GM19023 (cell line): ENCODE results near the gene CHI3L2.

Source experiments
- ATAC-seq: cut with Tn5 transposase; IDR thresholded peaks from one replicate; pipeline ENCODE4 v1.9.1; 2021; ENCODE audit warnings: mild to moderate bottlenecking, moderate library complexity; ENCODE audit not compliant: unreplicated experiment

CHI3L2 gene

DNA sequence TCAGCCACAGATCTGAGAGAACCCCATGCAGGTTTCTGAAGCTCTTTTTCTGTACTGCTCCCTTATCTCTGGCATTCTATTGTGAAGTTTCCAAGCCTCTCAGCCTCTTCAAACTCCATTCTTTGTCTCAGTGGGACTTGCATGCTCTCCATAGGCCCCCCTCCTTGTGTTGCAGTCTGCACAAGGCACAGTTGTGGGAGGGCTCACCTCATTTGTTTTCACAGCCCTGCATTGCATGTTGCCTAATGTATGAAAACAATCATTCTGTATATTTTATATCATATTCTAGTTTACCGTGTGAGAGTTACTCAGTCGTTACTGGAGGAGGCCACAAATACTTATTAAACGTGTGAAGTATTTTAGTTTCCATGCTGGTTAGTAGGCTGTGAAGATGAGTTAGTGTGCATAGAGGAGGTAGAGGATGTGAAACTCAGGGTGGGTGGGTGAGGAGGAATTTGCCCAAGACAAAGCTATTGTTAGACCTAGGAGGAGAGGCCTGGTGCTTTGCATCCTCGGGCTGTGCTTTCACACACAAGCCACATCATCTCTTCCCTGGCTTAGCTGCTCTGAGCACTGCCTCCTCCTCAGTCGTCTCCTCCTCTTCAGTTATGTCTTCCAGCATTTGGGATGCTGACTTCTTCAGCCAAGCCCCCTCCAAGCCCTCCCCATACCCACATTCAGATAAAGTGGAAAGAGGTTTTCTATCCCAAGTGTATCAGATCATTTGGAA lies 7.8 kb upstream of the CHI3L2 start:
- peak; percentile 26 for ATAC-seq

- ATAC-seq = no peak
These were observed 7.1 kb upstream of the CHI3L2 start for GRCh38 chr1:111220302-111220890.

DNA sequence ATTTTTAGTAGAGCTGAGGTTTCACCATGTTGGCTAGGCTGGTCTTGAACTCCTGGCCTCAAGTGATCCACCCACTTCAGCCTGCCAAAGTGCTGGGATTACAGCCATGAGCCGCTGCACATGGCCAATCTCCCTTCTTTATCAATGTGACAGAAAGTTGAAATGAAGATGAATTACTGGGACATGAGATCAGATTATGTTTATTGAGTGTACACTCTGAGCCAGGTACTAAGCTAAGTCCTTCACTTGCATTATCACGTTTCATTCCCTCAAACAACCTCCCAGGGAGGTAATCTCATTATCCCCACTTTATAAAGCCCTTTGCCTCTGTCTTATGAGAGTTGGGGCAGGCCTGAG lies 6.3 kb upstream of the CHI3L2 start:
- no peak for ATAC-seq

DNA sequence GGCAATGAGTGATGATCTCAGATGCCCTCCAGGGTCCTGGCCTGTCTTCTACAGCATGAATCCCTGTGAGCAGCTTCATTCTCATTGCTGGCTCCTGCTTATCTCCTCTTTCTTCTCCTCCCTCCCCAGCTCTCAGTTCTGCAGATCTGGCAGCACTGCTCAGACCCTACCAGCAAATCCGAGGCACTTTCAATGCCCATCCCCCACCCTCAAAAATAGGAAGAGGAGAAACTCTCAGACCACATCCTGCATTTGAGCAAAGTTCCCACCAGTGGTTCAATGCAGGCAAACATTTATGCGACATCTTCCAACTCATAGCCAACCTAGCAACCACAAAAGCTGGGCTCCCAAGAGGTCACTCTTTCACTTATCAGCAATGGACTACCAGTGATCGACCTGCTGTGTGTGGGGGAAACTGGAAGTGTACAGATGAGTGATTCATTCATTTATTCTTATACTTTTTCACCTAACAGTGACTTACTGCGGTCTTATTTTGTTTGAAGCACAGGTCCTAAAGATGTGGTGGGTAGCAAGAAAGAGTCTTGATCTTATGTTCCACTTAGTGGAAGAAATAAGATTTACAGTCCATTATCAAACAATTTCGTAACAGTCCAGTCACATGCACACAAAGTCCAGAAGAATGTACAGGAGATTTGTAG lies 5.8 kb upstream of the CHI3L2 start:
- peak; percentile 56 for ATAC-seq

DNA sequence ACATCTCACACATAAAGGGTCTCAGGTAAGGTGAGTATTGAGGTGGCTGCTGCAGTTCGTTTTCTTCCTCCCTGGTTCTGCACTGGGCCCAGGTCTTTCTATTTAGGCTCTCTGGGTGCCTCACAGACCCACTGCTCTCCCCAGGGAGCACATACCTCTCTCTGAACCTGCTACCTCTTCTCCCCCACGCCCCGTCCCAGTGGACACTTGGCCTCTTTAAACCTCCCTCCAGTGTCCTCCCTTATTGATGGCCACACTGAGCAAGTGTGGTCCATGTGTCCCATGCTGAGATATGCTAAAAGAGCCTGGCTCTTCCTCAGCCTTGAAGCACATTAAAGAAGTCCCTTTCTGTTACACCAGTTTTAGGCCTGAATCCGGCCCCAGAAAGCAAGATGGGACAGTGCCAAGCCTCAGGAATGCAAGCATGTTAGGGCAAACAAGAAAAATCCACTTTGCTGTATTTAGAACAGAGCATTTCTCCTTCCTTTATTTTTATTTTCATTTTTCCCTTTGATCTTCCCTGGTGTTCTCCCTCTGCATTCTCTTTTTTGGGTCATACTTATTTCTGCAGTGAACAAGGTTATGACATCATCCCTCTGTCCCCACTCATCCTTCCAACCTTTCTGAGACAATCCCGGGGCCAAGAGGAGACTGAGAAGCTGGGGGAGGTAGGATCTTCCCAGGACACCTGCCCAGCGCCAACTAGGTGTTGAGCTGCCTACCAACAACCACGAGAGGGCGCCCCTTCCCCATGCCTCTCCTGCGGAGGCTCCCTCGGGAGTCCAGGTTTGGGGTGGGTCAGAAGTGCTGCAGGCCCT lies 5.0 kb upstream of the CHI3L2 start:
- ATAC-seq = peak; percentile 38

DNA sequence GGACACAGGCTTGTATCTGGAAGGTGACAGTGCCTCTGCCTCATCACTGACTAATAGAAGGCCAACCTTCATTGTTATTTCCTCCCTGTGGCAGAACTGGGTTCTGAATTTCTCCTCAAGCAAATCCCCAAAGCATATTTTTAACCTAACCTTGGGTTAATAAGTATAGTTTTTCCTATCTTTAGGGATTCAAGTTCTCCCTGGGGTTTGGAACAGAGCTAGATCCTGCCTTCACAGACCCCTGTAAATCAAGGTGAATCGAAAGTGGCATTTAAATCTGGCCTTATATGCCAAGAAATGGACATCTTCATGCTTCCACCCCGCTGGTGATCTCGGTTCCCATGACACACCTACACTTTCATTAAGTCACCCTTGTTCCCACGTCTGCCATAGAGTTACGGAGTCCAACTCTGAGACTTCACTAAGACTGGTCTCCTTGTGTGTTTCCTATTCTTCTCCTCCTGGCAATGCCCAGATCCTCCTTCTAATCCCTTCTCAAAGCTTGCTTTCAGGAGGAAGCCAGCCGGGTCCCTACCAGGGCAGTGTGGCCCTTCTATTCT lies 4.3 kb upstream of the CHI3L2 start:
- no peak for ATAC-seq

DNA sequence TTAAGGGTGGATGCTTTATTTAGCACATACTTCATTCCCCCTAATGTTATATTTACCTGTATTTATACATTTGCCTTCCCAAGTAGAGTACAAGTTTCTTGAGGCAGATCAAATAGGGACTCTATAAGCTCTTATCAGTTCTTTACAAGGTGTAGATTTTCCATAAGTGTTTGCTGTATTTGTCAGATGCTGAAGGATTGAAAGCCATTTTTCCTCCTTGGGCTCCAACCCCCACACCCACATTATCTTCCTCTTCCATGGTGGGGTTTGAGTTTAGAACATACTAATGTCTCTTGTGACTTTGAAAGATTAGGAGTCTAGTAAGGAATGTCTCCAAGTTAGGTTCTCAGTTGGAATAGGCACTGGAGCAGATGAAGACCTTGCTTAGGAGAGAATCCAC lies 2.4 kb upstream of the CHI3L2 start:
- ATAC-seq = no peak

DNA sequence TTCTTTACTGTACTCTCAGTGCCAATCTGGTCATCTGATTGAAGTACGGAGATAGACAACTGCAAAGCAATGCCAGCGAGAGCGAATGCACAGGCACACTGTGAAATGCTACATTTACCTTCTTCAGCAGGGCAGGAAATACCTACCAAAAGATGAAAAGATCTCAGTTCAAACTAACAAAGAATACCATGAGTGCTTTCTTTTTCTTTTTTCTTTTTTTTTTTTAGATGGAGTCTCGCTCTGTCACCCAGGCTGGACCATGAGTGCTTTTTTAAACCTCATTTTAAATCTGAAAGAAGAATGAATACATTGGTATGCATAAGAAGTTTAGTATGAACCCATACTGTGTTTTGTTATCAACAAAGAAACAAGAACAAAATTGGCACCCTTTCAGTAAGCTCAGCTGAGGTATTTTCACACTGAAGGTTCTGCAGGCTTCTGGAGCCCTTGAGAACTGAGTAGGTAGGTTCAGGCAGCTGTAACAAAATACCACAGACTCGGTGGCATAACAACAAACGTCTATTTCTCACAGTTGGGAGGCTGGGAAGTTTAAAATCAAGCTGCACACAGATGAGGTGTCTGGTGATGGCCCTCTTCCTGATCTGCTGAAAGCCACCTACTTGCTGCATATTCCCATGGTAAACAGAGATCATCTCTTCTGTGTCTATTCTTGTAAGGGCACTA lies 1.7 kb upstream of the CHI3L2 start:
- no peak for ATAC-seq

GRCh38 chr1:111227851-111228747 lies 586 bp downstream of the CHI3L2 start:
- no peak for ATAC-seq

DNA sequence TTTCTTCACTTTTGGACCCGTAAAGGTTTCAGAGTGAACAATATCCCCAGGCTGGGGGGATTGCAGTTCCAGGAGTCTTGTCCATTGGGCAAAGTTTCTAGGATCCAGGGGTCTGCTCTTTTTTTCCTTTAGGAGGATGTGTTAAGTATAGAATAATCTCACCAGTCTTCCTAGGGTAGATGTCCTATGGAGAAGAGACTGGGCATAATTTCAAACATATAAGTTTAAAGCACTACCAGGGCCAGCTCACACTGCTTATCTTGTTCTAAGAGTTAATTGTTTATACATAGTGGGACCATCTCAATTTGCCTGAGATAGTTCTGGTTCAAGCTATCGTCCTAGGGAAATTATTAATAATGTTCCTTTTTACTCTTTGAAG lies 1.2 kb downstream of the CHI3L2 start:
- no peak for ATAC-seq

DNA sequence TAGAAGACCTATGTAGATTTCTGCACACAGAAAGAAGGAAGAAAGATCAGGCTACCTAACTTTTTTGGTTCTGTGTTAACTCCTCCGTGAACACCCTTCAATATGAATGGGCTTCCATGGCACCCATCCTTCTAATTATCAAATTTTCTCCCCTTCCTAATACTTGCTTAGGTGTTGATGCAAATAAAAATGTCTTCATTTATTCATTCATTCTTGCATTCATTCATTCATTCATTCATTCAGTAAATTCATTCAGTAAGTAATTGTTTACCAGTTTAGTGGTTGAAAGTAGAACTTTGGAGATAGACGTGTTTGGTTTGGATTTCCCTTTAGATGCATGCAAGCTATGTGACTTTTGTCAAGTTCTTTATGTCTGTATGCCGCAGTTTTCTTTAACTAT lies 4.6 kb downstream of the CHI3L2 start:
- no peak for ATAC-seq

GRCh38 chr1:111234258-111234657 lies 6.7 kb downstream of the CHI3L2 start:
- ATAC-seq = no peak

- no peak for ATAC-seq
These were observed 7.4 kb downstream of the CHI3L2 start for GRCh38 chr1:111234866-111235265.

DNA sequence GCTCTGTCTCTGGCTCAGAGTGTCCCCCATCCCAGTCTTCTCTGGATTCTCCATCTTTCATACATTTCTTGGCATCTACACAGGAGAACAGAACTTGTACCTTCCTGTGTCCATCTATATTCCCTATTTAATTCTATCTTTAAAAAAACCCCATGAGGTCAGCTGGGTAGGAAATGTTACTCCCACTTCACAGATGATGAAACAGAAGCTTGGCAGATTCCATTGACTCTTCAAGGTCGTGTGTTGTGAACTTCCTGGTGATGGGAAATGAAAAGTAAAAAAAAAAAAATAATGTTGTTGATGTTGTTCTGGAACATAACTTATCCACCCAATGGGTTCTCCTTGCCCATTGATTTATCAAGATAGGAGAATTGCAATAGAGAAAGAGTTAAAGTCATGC lies 8.9 kb downstream of the CHI3L2 start:
- no peak for ATAC-seq

GRCh38 chr1:111236806-111237205 lies 9.3 kb downstream of the CHI3L2 start:
- no peak for ATAC-seq

DNA sequence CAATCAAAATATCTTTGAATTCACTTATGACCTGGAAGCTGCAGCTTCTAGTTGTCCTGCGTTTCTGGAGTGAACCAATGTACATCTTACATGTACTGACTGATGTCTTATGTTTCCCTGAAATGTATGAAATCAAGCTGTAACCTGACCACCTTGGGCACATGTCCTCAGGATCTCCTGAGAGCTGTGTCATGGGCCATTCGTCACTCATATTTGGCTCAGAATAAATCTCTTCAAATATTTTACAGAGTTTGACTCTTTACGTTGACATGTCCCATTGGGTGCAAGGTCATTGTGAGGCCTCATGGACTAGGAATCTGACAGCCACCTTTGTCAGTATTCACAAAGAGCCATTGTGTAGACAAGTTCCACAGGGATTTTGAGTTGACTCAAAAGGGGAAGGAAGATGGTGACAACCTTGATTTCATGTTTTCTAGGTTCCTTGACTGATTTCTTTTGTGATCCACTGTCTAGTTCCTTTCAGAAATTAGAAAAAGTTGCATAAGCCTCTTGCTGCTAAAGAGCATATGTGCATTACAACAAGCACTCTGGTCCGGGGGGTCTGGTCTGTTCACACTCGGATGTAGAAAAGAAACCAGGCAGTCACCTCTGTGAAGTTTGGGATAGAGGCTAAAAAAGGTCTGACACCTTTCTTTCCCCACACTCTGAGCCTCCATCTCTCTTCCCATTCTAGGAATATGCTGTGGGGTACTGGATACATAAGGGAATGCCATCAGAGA lies 10.7 kb downstream of the CHI3L2 start:
- ATAC-seq = no peak

DNA sequence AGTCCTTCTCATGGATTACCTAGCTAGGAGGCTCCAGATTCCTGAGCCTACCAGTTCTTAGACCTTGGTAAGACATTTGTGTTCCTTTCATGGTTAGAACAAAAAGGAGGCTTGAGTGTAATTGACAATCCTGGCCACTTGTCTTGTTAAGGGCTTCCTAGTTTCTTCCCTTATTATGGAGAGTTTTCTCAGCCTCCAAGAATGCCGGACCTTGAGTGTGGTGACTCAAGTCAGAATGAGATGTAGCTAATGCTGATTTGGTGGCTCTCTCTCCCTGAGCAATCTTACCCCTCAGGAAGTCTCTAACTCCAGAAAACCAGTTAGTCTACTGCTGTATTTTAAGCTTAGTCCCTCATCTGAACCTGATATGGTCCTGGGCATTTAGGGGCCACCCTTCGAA lies 14.3 kb downstream of the CHI3L2 start:
- ATAC-seq = no peak

GRCh38 chr1:111242805-111243523 lies 15.5 kb downstream of the CHI3L2 start:
- ATAC-seq = no peak
